IPS-NIHi11 (cell line): ENCODE measurements around the gene ALDH1A1.
"Not testable (repeated sequence)": the region's sequence is repeated elsewhere in the genome, so short reads cannot be mapped to it uniquely, and the experiment has no call there.

Experiments
- DNase-seq: peaks from one replicate; pipeline ENCODE4 v3.0.0; 2012; ENCODE audit warnings: mixed read lengths, low spot score

ALDH1A1 gene

DNA sequence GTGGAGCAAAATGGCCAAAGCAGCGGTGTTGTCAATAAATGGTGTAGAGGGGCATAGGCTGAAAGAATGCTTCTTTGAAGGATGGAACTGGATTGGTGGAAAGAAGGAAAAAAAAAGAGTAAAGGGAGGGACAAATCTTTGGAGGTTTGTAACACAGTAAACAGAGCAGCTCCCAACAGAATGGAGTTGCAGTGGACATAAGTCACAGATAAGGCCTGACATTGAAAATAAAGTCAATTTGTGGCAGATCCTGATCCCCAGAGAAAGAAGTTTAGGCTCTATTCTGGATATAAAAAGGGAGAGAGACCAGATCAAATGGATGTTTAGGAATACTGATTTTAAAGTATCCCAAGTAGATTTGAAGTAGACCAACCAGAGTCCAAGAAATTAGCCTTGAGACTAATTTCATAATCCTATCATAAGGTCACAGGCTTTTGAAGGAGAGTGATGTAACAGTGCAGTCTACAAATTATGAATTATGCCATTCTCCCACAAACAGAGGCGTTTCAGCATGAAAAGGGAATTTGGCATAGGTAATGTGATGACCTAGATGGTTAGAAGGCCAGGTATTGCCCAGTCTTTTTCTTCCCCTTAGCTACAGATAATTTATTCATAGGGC is 8.9 kb downstream of the ALDH1A1 start:
- no peak for DNase-seq

DNA sequence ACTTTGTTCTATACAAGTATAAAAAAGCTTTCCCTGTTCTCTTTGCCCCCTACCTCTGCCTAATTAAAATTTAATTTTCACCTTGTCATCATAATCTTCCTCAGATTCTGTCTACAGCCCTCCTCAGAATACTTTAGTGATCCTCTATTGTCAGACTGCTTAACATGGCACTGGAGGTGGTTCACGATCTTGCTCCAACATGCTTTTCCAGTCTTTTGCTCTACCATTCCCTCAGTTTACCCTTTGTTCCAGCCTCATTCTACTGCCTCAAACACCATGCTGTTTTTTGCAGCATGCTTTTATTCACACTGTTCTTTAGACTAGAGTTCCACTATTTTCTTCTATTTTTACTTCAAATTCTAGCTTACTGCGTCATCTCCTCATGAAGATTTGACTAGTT is 10.4 kb downstream of the ALDH1A1 start:
- DNase-seq: no peak

DNA sequence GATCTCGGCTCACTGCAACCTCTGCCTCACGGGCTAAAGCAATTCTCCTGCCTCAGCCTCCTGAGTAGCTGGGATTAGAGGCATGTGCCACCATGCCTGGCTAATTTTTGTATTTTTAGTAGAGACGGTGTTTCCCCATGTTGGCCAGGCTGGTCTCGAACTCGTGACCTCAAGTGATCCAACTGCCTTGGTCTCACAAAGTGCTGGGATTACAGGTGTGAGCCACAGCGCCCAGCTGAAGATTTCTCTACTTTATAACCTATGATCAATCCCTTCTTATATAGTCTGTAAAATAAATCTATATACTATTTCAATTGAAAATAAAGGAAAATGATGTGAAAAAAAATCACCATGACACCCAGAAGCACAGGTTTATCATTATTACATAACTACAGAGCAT is 13.3 kb downstream of the ALDH1A1 start:
- not testable (repeated sequence) for DNase-seq

DNA sequence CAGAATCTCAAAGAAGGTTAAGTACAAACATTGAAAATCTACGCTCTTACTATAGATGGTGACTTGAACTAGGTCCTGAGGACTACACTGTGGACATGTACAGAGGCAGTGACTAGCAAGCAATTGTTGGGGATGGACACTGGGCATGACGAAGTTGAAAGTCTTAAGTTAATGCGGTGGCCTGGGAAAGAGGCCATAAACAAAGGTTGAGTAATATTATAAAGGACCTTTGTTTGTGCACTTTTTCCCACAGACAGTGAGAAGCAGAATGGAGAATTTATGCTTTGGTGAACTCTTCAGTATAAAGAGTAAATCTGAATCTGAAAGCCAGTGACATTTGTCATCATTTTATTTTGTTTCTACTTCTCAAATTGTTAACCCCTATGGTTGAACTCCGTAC is 15.3 kb downstream of the ALDH1A1 start:
- no peak for DNase-seq

DNA sequence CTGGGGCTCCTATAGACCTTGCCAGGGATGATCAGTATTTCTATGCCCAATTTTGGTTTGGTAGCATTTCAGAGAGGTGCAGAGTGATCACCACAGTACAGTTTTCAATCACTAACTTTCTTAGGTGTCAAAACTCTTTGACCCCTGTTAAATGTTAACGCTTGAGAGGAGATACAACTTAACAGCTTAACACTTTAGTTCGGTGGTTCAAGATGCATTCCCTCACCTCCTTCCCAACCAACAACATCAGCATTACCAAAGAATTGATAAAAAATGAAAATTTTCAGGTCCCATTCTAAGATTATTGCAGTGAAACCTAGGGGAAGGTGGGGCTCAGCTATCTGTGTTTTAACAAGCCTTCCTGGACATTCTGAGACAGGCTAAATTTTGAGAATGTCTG is 16.2 kb downstream of the ALDH1A1 start:
- DNase-seq: no peak

DNA sequence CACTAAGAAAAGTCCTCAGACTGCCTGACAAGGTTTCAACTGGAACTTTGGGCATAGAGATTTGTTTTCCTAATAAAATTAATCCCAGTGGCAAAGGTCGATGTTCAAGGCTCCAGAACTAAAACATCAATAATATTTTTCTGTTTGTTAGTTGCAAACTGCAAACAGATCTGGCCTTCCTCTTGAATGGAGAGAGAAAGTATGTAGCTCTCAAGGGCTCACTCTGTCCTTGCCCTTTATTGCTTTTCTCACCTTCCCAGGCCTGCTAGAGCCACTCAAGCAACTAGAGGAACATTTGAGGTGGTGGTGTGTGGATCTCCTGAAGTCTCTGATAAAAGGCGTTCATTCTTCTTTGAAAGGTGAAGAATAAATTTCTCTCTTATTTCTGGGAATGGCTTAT is 16.6 kb downstream of the ALDH1A1 start:
- DNase-seq: no peak

DNA sequence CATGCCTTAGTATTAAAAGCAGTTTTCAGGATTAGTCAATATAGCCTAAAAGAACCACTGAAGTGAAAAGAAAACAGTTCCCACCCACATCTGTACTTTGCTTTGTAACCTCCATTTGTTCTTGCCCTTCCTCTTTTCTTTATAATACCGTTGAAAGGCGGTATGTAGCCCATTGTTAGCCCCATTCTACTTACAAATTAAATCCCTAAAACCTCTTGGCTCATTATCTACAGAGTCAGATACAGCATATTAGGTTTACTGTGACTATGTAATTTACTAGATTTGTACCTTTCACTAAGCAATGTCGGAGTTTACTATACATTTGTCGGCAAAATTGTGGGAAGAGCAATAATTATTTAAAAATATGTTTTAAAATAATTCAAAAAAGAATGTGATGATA is 17.3 kb downstream of the ALDH1A1 start:
- DNase-seq: no peak

DNA sequence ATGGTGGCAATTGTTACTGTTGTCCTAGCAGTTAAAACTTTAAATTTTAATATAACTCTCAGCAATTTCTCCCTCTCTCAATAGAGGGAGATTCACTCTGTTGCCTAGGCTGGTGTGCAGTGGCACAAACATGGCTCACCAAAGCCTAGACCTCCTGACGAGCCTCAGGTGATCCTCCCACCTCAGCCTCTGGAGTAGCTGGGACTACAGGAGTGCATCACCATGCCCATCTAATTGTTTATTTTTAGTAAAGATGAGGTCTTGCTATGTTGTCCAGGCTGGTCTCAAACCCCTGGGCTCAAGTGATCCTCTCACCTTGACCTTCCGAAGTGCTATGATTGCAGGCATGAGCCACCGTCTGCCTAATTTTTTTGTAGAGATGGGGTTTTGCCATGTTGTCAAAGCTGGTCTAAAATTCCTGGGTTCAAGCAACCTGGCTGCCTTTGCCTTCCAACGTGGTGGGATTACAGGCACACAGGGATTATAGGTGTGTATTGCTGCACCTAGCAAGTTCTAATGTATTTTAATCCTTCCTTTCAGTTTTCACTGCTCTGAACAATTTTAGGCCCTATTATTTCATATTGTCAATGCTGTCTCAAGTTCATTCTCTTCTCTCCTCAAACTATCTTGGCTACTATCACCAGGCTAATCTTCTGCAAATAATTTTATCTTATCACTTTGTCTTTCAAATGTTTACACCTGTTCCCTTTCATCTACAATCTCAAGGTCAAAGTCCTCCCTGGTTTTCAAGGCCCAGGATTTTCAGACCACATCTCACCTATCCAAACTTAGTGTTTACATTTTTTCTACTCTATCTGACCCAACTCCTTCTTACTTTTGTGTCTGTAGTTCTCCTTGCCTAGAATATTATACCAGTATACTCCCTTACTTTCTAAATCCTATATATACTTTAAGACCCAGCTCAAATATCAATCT is 18.9 kb downstream of the ALDH1A1 start:
- no peak for DNase-seq

DNA sequence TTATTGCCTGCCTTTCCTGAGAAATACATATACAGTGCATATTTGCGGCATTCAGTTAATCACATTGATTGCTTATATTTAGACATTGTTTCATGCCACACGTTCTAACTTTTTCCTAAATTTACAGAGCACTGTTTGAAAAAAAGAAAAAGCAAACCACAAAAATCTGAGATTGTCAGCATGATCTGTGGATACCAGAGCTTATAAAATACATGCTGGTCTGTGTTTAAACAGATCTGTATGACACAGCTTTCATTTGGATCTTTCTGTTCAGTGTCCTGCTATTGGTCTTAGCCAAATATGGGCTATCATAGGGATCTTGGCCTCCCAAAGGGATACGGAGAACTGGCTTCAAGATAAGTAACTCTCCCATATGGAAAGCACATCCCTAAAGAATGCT is 20.2 kb downstream of the ALDH1A1 start:
- DNase-seq: no peak

DNA sequence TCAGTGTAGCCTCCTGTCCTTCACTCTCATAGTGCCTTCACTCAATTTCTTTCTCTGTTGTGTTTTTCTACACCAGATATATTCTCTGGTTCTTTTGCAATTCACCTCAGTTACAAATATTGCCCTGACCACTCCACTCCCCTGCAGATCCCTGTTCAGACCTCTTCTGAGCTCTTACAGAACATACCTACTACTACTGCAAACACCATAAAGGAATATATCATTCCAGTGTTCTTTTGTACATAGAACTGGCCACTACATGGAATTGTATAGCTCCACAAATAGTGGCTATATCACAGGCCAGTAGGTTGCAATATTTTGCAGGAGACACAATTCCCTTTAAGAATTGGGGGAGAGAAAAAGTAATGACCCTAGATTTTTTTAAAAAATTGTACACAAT is 21.0 kb downstream of the ALDH1A1 start:
- DNase-seq: no peak

DNA sequence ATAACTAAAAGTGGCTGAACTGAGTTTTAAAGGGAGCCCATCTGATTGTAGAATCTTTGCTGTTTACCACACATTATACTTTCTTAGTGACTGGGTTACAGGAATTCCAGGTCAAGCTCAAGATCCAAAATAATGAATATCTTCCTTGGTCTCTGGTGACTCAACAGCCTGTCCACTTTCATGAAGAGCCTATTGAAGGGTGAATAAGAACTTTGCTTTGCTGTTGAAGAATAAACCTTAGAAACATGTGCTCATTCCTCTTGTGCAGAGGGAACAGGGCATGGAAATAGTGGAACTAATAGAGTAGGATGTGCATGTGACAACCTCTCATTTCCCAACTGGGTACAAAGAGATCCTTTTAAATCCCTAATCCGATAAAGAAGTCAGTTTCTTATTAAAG is 21.4 kb downstream of the ALDH1A1 start:
- no peak for DNase-seq

DNA sequence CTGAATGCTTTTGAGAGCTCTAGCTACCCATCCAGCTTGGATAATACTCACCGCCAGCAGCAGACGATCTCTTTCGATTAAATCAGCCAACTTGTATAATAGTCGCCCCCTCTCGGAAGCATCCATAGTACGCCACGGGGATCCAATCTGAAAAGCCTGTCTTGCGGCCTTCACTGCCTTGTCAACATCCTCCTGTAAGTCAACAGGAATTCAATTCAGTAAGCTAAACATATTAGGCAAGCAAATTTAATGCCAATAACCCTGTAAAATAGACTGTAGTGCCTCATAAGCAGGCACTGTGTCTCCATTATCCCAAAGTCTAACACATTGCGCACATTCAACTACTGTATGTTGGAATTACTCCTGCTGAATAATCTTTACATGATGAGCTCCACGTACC is 22.0 kb downstream of the ALDH1A1 start:
- DNase-seq: no peak

DNA sequence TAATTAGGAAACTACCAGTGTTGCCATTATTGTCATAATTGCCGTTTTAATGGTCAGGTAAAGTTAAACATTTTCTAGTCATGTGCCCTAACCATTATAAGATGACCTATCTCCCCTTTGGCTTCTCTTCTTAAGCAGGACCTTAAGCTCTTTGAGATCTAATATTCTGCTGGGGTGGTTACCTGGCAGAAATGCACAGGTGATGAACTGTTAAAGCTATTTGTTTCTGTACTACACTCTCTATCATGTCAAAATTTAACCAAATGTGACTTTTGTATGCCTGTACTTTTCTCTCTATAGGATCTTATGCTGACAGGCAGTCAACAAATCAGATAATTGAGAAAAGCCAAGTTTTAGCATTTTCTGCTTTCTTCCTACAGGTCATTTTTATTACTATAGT is 23.3 kb downstream of the ALDH1A1 start:
- no peak for DNase-seq

DNA sequence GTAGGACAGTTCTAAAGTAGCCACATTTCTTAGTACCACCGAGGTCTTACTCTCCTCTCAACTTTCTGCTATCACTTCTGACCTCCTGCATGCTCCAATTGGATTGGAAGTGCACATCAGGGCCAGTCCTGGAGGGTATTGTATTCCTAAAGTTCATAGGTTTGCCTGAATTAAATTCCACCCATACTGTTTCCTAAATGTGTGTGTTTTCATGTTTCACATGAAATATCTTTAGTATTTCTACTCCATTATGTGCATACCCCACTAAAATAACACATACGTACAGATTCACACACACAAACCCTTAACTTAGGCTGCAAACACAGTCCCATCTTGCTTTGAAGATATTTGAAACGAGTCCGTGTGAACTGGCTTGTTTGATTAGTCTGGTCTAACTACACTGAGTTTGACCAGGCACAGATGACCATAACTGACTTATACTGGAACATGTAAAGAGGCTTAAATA is 24.8 kb downstream of the ALDH1A1 start:
- DNase-seq: no peak

DNA sequence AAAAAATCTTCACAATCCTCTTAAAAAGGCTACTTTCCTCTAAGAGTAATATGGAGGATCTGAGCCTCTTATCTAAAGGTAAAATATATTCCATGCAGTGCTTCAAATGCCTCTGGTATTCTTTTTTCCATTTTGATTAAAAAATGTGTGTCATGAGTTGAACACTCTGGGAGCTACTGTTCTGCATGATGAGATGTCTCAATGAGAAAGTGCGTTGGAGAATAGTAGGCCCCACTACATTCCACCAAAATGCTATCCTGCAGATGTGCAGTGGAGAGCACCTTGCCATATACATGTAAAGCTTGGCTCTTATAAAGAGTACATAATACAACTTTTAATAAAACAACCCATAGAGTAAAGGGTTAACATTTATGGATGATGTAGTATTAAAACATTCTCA is 26.3 kb downstream of the ALDH1A1 start:
- no peak for DNase-seq

DNA sequence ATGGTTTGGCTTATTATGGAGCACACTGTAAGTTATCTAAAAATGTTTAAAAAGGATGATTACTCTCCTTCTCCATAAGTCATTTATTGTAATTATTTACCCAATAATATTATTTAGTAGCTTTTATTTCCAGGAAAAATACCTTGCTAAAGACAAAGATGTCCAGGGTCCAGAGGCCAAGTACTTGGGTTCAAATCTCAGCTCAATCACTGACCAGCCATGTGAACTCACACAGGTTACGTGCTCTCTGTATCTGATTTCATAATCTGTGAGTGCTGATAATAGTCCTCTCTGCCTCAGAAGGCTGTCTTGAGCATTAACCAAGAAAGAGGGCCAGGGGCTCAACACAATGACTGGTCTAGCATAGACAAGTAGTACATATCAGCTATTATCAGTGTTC is 27.0 kb downstream of the ALDH1A1 start:
- DNase-seq: no peak

DNA sequence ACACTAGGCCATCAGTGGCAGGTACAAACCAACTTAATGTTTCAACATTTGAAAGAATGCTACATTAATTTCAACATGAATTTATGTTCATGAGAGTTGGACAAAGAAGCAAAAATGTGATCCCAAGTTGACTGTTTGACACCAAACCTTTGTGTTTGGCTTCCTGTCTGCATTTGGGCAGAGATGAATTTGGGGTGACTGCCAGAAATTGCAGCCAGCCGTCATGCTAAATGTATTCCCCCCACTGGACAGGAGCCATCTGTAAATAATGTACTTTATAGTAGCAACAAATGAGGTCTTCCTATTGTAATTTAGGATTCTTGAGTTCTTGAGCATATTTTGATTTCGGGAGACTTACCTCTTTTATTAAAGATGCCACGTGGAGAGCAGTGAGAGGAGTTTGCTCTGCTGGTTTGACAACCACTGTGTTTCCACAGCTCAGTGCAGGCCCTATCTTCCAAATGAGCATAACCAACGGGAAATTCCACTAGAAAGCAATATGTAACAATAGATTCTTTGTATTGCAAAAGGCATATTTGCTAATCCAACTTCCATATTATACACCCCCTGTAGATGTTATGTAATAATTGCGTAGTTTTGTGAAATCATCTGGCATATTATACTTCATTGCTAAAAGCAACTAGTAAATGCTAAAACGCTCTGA is 27.6 kb downstream of the ALDH1A1 start:
- no peak for DNase-seq

DNA sequence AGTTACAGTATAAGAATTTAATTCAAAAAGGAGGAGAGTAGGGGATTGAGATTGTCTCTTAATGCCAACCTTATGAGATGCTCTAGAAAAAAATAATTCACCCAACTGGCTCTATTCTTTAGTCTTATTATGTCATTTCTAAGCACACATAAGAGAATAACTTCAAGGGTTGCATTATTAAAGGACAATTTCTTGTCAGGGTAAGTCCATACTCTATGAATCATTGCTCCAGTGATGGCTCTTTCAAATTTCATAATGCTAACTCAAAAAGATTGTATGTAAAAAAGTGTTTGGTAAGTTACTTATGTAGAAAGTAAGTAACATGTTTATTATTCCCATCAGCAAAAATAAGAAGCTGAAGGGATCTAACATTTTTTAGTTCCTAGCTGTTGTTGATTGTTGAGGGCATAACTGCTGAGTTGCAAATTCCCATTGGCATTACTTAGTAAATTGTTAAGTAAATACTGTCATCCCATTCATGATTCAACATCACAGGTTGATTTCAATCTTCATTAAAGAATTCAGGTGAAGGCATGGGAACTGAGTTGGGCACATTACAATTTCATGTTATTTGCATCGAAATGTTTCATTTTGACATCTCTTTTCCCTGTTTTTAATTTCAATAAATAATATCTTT is 28.6 kb downstream of the ALDH1A1 start:
- no peak for DNase-seq

DNA sequence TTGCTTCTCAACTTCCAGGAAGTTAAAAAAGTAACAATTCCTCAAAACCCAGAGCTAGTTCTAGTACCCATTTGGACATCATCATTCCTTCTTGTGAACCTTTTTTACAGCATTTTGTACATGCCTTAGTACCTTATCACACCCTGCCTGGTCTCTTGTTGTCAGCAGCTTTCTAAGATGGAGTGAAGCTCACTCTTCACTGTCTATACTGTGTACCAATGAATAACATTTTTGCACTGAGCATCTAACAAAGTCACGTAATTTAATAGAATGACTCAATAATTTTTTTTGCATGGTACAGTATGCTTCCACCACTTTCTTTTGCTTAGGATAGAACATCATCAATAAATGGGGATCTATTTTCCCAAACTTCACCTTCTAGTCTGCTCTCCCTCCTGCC is 29.8 kb downstream of the ALDH1A1 start:
- no peak for DNase-seq

DNA sequence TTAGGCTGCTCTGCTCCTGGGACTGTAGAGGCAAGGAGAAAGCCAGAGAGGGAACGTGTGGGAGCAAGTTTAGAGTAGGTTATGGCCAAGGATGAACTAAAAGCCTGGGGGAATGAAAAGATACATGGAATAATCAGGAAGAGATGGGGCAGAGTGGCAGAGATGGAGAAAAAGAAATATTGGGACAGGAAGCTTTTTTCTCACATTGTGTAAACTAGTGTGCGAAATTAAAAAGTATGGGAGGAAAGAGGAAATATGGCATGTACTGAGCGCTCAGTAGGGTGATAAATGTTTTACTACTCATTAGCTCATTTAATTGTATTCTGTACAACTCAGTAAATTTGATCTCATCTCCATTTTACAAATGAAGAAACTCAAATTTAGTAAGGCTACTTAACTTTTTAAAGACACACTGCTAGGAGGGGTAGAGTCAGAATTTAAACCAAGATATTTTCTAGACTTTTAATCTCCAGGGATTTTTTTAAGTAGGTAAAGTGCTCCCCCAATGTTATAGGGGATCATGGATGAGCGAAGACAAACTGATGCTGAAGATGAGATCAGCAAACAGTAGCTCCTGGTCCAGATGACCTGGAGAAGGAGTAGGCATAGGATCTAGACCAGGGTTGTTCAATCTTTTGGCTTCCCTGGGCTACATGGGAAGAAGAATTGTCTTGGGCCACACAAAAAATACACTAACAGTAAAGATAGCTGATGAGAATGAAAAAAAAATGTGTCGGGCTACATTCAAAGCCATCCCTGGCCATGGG is 30.8 kb downstream of the ALDH1A1 start:
- DNase-seq: no peak

DNA sequence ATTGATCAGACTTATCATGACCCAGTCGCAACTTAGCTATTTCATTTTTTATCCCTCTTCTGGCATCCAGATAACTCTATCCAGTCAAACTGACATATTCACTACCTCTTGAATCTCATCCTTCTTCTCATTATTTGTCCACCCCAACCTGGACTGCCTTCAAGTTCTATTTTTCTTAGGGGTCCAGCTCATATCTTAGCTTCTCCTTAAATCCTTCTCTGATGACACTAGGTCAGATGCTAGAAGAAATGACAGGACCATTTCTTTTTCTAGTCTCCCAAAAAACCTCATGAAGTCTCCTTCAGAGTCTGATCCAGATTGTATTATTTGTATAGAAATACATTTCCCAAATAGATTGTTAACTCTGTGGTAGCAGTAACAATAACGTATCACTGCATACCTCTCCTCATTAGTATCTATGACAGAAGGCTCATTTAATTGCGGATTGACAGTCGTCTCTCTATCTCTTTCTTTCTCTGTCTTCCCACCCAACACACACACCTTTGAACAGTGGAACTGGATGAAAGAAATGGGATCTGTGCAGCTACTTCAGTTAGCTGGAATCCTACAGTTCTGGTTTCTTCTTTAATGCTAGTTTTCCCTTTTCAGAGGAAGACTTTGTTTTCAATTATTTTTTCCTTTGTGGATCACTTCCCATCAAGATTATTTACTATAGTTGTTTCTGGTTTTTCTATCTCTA is 33.5 kb downstream of the ALDH1A1 start:
- DNase-seq: no peak
